Measurements from ENCODE around the gene CSNK1A1L. TPM values are rescaled to one million over a fixed set of nuclear protein-coding genes. Genes with fewer than 3 reads are reported as not detected.
"Not testable (repeated sequence)": the region's sequence is repeated elsewhere in the genome, so short reads cannot be mapped to it uniquely, and the experiment has no call there.

CSNK1A1L gene
- total RNA-seq, 1 donor from 2014 or later, result not detected

- Histone ChIP-seq H3K9ac (no peak overlapping the region), H3K79me2 (ENCODE audit: low read depth) (peaks cover 45% of the 10 kb centered on the region), H3K4me2 (peak overlapping the region; percentile 88), H3K36me3 (peaks cover 3% of the 10 kb centered on the region), H3K4me1 (peaks cover 7% of the 10 kb centered on the region), H2AFZ (replicated peaks) (peak overlapping the region; percentile 89), H3K4me3 (peak overlapping the region; percentile 83), H3K27me3 (no peaks in the 10 kb centered on the region), H3F3A (ENCODE audit: low read depth) (no peaks in the 10 kb centered on the region), H3K9me3 (ENCODE audit: low read depth) (no peaks in the 10 kb centered on the region), H3K27ac (no peak overlapping the region), H4K20me1 (ENCODE audit: low read depth) (no peaks in the 10 kb centered on the region)
- Mint-ChIP-seq H3K4me1 (peaks cover 6% of the 10 kb centered on the region), H3K9me3 (peaks cover 15% of the 10 kb centered on the region), H3K27ac (peak overlapping the region; percentile 63), H3K36me3 (peaks cover 17% of the 10 kb centered on the region), H3K4me3 (peak overlapping the region; percentile 99), H3K27me3 (ENCODE audit: insufficient read depth, low read depth) (peaks cover 3% of the 10 kb centered on the region)
- no peak for DNase-seq (ENCODE audit: low spot score)
- TF ChIP-seq CTCF (IDR thresholded peaks at IDR 0.05), result no peak
- TF ChIP-seq EZH2 (IDR thresholded peaks at IDR 0.05), result no peak
- TF ChIP-seq EZH2phosphoT487 (IDR thresholded peaks at IDR 0.05), result no peak
Observed at GRCh38 chr13:37059848-37060192, 45.6 kb downstream of the CSNK1A1L start.

GRCh38 chr13:37058910-37059847, 46.3 kb downstream of the CSNK1A1L start, which contains the start of gene SUPT20H:
Gene SUPT20H (minus strand): TSS chr13:37059688. CDS start chr13:37051490, 8,198 bp downstream.
- Histone ChIP-seq H4K20me1 (ENCODE audit: low read depth) (no peaks in the 10 kb centered on the region), H3F3A (ENCODE audit: low read depth) (no peaks in the 10 kb centered on the region), H3K4me3 (peak within 1 kb of the TSS; percentile 83), H3K79me2 (ENCODE audit: low read depth) (peaks cover 50% of the 10 kb centered on the region), H3K4me2 (peak within 1 kb of the TSS; percentile 88), H3K4me1 (peaks cover 7% of the 10 kb centered on the region), H3K27me3 (no peaks in the 10 kb centered on the region), H3K9ac (peak within 1 kb of the TSS; percentile 61), H3K36me3 (peaks cover 3% of the 10 kb centered on the region), H3K27ac (no peak within 1 kb of the TSS), H3K9me3 (ENCODE audit: low read depth) (no peaks in the 10 kb centered on the region), H2AFZ (replicated peaks) (peak within 1 kb of the TSS; percentile 89)
- Mint-ChIP-seq H3K27ac (peak within 1 kb of the TSS; percentile 97), H3K4me3 (peak within 1 kb of the TSS; percentile 99), H3K27me3 (ENCODE audit: insufficient read depth, low read depth) (peaks cover 3% of the 10 kb centered on the region), H3K4me1 (peaks cover 6% of the 10 kb centered on the region), H3K9me3 (peaks cover 16% of the 10 kb centered on the region), H3K36me3 (peaks cover 18% of the 10 kb centered on the region)
- TF ChIP-seq EZH2phosphoT487 (IDR thresholded peaks at IDR 0.05) (no peak), CTCF (IDR thresholded peaks at IDR 0.05) (no peak), EZH2 (IDR thresholded peaks at IDR 0.05) (no peak)
- peak; percentile 96 for DNase-seq (ENCODE audit: low spot score)

- not testable (repeated sequence) for H3K27me3 Mint-ChIP-seq (ENCODE audit: insufficient read depth, low read depth); H3K27ac ChIP-seq; H3K27ac Mint-ChIP-seq; H3K36me3 ChIP-seq; H3K4me3 ChIP-seq; H3F3A ChIP-seq (ENCODE audit: low read depth); DNase-seq (ENCODE audit: low spot score); H3K4me1 Mint-ChIP-seq; H3K27me3 ChIP-seq; H2AFZ ChIP-seq (replicated peaks); H3K4me3 Mint-ChIP-seq; H3K9ac ChIP-seq; H3K4me1 ChIP-seq; H3K9me3 ChIP-seq (ENCODE audit: low read depth); H3K4me2 ChIP-seq
- peaks cover 41% of the 10 kb centered on the region for H3K36me3 Mint-ChIP-seq
- Histone ChIP-seq H3K79me2 (ENCODE audit: low read depth) (peaks cover 78% of the 10 kb centered on the region), H4K20me1 (ENCODE audit: low read depth) (peaks cover 13% of the 10 kb centered on the region)
- peaks cover 30% of the 10 kb centered on the region for H3K9me3 Mint-ChIP-seq
Observed at GRCh38 chr13:37056228-37056627, 49.2 kb downstream of the CSNK1A1L start.

Other genes with a start within 250 kb of the CSNK1A1L start
- 1.2 and 1.6 TPM in 2 replicates for gene SMAD9, start 185.4 kb downstream of the CSNK1A1L start, total RNA-seq (ENCODE audit: low replicate concordance)
- 17.2 and 24.1 TPM in 2 replicates for gene ALG5, start 106.3 kb downstream of the CSNK1A1L start, total RNA-seq (ENCODE audit: low replicate concordance)
- gene EXOSC8, start 104.9 kb downstream of the CSNK1A1L start, total RNA-seq (ENCODE audit: low replicate concordance), result 108 and 155 TPM in 2 replicates
- gene SUPT20H, start 46.0 kb downstream of the CSNK1A1L start, total RNA-seq (ENCODE audit: low replicate concordance), result 64.5 and 88.2 TPM in 2 replicates

Data from neural progenitor cell (in vitro differentiated cells).